GOT3 (cell line): ENCODE data around the gene ZBTB22.
"Not testable (repeated sequence)": the region's sequence is repeated elsewhere in the genome, so short reads cannot be mapped to it uniquely, and the experiment has no call there.

Source experiments
- DNase-seq: peaks from one replicate; lab custom pipeline; 2025; ENCODE audit warnings: mixed read lengths; lab: John Stamatoyannopoulos, UW

The ZBTB22 gene

DNA sequence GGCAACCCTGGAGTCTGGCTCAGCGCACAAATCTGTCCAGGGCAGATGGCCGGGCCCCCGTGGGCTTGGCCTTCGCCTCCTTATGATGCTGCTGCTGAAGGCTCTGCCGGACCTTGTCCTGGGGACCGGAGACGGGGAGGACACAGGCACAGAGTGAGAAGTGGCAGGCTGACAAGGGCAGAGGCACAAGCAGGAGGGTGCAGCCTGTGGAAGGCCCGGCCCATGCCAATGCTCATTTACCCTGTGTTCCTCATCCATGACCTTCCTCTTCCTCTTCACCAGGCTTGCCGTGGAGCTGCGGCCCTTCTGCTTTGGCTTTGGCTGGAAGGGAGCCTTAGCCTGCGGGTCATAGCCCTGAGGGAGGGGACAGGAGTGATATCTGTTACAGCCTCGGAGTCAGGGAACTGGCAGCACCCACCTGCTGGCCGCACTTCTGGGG, 38.3 kb downstream of the ZBTB22 start:
- no peak for DNase-seq

DNA sequence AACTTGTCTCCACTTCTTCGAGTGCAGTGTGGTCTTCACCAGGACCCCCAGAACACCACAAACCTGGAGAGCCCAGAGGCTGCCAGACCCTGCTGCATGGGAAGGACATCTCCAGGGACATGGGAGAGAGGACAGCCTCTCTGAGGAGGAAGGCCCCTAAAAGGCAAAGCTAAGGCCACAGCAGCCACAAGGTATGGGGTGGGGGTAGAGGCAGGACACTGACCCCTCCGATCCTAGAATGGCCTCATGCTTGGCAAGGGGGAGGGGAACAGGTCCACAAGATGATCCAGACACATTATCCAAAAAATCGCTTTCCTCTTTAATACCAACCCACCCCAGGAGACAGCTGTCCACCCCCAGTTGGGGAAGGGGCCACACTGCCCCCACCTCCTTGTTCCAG, 38.7 kb downstream of the ZBTB22 start:
- no peak for DNase-seq

DNA sequence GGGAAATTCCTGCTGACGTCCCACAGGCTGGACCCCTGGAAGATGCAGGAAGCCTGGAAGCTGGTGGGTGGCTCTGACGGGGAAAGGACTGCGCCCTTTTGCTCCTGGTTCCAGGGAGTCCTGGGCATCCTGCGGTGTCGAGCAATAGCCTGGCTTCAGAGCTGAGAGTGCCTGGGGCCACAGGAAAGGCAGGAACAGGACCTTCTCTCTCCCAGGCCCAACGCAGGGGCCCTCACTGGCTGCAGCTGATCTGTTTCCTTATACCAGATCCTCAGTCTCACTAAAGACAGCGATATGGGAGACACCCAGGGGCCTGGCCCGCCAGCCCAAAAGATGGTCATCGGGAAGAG, 39.2 kb downstream of the ZBTB22 start:
- no peak for DNase-seq

DNA sequence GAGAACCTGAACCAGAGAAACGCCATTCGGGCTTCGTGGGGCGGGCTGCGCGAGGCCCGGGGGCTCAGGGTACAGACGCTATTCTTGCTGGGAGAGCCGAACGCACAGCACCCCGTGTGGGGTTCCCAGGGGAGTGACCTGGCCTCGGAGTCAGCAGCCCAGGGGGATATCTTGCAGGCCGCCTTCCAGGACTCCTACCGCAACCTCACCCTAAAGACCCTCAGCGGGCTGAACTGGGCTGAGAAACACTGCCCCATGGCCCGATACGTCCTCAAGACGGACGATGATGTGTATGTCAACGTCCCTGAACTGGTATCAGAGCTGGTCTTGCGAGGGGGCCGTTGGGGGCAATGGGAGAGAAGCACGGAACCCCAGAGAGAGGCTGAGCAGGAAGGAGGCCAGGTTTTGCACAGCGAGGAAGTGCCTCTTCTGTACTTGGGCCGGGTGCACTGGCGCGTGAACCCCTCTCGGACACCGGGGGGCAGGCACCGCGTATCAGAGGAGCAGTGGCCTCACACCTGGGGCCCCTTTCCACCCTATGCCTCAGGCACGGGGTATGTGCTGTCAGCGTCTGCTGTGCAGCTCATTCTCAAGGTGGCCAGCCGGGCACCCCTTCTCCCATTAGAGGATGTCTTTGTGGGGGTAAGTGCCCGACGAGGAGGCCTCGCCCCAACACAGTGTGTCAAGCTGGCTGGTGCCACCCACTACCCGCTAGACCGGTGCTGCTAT, 39.7 kb downstream of the ZBTB22 start:
- DNase-seq = no peak

DNA sequence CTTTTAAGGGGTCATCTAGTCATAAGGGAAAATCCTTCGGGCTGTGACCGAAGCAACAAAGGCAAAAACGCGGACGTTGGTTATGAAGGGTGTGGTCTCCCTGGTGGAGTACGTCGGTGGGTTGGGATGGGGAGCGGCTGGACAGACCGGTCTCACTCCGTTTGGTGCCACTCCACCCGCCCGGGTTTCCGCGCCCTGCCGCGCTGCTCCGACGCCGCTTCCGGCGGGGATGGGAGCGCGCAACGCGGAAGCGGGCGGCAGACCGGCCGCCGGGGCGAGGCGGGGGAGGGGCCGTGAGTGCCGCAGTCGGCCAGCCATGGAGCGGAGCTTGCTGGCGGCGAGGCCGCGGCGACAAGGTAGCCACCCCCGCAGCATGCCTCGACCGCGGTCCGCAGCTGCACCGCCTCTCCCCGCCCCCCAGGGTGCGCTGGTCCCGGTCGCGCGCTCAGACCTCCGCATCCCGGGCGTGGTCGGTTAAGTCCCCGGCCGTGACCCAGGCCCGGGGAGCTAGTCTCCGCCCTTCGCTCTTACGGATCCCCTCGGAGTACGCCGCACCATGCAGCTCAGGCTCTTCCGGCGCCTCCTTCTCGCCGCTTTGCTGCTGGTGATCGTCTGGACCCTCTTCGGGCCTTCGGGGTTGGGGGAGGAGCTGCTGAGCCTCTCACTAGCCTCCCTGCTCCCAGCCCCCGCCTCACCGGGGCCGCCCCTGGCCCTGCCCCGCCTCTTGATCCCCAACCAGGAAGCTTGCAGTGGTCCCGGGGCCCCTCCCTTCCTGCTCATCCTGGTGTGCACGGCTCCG, 40.5 kb downstream of the ZBTB22 start, which contains the start of gene B3GALT4:
TSS of gene B3GALT4 (plus strand) at position 260 of the 799 bp plus-strand sequence. CDS start at position 557, 297 bp downstream.
- DNase-seq = peak; percentile 26

DNA sequence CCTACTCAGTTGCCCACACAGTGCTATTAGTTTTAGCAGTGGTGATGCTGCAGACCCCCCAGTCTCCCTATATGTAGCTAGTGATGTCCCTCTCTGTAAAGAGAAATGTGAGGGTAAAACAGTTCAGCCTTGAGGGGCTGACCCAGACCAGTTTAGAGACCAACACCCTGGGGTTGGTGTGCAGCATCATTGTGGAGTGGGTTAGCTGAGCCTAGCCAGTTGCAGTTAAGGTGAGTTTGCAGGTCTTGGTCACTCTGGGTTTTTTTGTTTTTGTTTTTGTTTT, 41.0 kb downstream of the ZBTB22 start:
- DNase-seq = no peak

DNA sequence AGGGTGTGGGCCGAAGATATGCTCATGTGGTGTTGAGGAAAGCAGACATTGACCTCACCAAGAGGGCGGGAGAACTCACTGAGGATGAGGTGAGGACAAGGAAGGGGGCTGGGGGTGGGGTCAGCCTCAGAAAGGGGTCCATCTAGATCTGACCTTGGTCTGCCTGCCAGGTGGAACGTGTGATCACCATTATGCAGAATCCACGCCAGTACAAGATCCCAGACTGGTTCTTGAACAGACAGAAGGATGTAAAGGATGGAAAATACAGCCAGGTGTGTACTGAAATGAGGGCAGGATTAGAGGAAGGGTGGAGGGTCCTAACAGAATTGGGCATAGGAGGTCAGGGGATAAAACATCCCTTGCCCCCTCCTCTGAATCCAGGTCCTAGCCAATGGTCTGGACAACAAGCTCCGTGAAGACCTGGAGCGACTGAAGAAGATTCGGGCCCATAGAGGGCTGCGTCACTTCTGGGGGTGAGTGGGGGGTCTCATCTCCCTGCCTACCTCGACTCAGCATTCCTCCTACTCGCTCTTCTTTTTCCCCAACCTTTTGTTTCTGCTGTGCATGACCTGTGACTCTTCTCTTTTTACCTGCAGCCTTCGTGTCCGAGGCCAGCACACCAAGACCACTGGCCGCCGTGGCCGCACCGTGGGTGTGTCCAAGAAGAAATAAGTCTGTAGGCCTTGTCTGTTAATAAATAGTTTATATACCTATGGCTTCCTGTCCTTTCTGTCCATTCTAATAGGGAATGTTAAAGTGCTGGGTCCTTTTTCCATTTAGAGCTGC, 41.6 kb downstream of the ZBTB22 start:
- not testable (repeated sequence) for DNase-seq

DNA sequence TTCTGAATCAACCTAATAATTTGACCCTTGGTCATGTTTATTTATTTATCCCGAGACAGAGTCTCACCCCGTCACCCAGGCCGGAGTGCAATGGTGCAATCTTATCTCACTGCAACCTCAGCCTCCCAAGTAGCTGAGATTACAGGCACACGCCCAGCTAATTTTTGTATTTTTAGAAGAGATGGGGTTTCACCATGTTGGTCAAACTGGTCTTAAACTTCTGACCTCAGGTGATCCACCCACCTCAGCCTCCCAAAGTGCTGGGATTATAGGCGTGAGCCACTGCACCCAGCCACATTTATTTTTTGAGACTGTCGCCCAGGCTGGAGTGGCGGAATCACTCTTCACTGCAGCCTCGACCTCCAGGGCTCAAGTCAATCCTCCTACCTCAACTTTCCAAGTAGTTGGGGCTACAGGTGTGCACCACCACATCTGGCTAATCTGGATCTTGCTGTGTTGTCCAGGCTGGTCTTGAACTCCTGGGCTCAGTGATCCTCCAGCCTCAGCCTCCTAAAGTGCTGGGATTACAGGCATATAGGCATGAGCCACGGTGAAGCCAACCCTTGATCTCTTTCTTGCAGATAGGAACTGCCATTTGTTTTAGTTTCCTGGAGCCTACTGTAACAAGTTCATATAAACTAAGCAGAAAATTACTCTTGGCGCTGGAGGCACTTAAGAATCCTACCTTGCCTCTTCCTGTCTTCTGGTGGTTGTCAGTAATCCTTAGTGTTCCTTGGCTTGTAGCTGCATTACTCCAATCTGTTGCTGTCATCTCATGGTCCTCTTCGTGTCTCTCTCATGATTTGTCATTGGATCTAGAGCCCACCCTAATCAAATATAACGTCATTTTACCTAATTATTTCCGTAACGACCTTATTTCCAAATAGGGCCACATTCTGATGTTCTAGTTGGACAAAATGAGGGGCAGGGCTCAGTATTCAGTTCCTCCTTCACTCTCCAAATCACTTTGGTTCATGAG, 43.3 kb downstream of the ZBTB22 start:
- no peak for DNase-seq

DNA sequence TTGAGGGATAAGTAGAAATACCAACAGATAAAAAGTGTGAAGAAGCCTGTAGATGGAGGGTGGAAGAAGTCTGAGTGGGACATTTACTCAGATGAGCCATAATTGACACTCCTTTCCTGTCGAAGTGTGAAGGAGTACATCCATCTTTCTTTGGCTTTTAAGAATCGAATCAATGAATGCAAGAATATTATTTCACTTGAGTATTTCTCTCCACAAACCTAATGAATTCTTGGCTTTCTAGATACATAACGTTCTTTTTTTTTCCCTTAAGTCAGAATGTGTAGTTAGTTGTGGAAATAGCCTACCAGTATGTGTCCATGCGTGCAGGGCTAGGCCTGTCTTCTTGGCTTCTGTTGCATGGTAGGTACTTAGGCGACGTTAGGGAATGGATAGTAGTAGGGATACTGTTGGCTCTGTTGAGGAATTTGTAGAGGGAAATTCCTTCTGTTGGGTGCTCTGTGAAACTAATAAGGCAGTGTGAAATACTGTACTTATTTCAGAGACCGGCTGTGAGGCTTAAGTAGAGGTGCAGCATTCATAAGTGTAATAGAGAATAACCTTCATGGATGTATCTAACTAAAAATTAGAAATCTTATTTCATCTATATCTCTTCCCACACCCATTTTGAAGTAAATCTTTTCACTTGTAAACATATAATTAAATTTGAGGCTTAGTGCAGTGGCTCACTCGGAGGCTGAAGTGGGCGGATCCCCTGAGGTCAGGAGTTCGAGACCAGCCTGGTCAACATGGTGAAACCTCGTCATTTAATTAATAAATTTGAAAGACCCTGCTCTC, 44.2 kb downstream of the ZBTB22 start:
- DNase-seq = no peak

DNA sequence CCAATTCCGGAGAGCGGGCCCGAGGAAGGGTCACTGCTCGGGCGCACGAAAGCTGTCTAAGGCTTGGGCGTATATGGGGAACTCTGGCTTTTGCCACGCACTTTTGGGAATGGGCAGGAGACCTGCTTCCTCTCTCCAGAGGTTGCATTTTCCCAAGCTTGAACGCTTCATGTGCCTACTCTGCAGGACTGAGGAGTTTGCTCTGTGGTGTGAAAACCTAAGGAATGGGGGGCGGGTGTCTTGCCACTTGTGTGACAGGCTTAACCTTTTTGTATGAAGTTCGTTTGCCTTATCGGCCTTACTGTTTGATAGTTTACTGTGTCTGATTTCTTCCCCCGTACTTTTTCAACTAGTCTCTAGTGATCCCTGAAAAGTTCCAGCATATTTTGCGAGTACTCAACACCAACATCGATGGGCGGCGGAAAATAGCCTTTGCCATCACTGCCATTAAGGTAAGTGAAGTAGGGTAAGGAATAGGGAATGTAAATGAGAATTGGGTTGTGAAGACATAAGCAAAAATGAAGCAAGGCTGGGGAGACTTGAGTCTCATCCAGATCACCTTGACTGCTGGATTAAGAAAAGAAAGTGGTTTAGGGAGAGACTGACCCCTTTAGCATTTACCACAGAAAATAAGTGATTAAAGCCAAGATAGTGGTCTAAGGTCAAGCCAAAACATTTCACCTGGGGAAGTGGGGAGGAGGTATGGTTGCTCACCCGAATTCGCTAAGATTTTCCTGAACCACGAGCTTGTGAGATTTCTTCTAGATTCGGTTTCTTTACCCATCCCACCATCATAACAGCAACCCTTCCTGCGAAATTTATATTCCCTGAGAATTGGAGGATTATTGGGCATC, 45.0 kb downstream of the ZBTB22 start:
- no peak for DNase-seq

DNA sequence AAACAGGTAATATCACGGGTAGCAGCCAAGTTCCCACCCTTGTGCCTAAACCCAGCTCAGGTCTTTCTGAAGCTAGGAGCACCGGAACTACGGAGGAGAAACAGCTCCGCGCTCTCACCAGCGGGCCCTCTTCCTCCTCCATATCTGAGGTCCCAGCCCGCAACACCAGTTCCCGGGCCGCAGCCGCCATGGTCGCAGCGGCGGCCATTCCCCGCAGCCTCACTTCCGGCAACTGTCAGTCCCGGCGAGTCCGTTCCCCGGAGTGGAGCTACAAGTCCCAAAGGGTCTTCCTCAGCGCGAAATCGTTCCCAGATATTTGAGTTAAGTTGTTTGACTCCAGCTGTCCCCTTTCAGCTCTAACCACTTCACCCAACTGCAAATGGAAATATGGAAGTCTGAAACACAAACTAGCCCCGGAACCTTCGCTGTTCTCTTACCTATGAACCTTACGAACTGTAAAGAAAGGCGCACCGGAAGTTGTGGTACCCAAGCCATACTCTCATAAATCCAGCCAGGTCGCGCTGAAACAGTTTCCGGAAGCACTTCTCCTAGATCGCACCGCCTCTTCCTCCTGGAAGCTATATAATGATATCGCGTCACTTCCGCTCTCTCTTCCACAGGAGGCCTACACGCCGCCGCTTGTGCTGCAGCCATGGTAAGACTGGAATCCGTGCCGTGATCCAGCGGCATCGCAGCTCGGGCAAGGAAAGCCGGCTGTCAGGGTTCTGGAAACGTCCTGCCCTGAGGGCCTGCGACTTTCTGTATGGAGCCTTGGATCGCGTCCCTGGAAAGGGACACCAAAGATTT, 45.9 kb downstream of the ZBTB22 start, which contains the start of the genes RPS18 and VPS52:
TSS of gene RPS18 (plus strand) at position 608 of the 807 bp plus-strand sequence. CDS start at position 653, 45 bp downstream.
TSS of gene VPS52 (minus strand) at position 409 of the 807 bp plus-strand sequence. CDS start at position 208, 201 bp downstream.
- peak; percentile 80 for DNase-seq

DNA sequence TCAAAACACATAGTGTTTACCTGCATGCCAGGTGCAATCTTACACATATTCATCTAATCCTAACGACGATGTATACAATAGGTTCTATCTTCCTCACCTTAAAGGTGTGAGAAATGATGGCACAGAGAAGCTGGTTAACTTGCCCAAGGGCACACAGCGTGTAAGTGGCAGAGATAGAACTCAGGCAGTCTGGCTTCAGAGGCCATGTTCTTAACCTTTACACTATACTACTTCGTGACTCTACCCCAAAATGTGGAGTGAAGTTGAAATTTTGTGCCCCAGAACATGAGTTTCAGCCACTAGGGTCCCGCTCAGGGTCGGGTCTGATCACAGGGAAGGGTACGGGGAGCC, 46.5 kb downstream of the ZBTB22 start:
- DNase-seq = no peak
